OCI-LY1 (cell line): ENCODE results near the gene PKNOX2.

Source experiments
- H2AFZ ChIP-seq: fragments of 200-600 bp; sonication (generic), shearing (Covaris generic); 2 replicates; pipeline ENCODE4 v1.6.0; 2014; ENCODE audit warnings: antibody characterized with exemption, mild to moderate bottlenecking, low read length
- H3F3A ChIP-seq: fragments of 200-600 bp; sonication (generic), shearing (Covaris generic); 2 replicates; pipeline ENCODE4 v1.6.0; 2014; ENCODE audit warnings: mild to moderate bottlenecking, antibody characterized with exemption, low read length, moderate library complexity; ENCODE audit not compliant: insufficient read depth
- H3K27ac ChIP-seq: fragments of 200-600 bp; sonication (generic); 2 replicates; pipeline ENCODE4 v1.5.1; 2014; ENCODE audit warnings: low read length, mixed run types, mild to moderate bottlenecking, low read depth; ENCODE audit not compliant: poor library complexity, severe bottlenecking
- H3K27me3 ChIP-seq: fragments of 200-600 bp; sonication (generic); 2 replicates; pipeline ENCODE4 v1.6.0; 2014; ENCODE audit warnings: antibody characterized with exemption, mild to moderate bottlenecking, low read length, moderate library complexity; ENCODE audit not compliant: insufficient read depth
- H3K36me3 ChIP-seq: fragments of 200-600 bp; sonication (generic); 2 replicates; pipeline ENCODE4 v1.6.1; 2014; ENCODE audit warnings: mild to moderate bottlenecking, antibody characterized with exemption, low read length, moderate library complexity, mixed read lengths; ENCODE audit not compliant: insufficient read depth
- H3K4me1 ChIP-seq: fragments of 200-600 bp; sonication (generic); 2 replicates; pipeline ENCODE4 v1.5.1; 2014; ENCODE audit warnings: mild to moderate bottlenecking, low read length, moderate library complexity; ENCODE audit not compliant: insufficient read depth, severe bottlenecking
- H3K4me2 ChIP-seq: fragments of 200-600 bp; sonication (generic), shearing (Covaris generic); 2 replicates; pipeline ENCODE4 v1.6.1; 2014; ENCODE audit warnings: low read length
- H3K4me3 ChIP-seq: fragments of 200-600 bp; sonication (generic); 2 replicates; pipeline ENCODE4 v1.5.1; 2014; ENCODE audit warnings: low read length, low read depth, mild to moderate bottlenecking, mixed read lengths; ENCODE audit not compliant: poor library complexity, severe bottlenecking
- H3K79me2 ChIP-seq: fragments of 200-600 bp; shearing (Covaris generic); 2 replicates; pipeline ENCODE4 v1.6.1; 2016; ENCODE audit warnings: mixed run types, low read length, mixed read lengths; ENCODE audit not compliant: insufficient read depth
- H3K9ac ChIP-seq: fragments of 200-600 bp; sonication (generic), shearing (Covaris generic); 2 replicates; pipeline ENCODE4 v1.6.1; 2014; ENCODE audit warnings: mild to moderate bottlenecking, low read length, mixed read lengths
- H3K9me2 ChIP-seq: fragments of 200-600 bp; sonication (generic), shearing (Covaris generic); 2 replicates; pipeline ENCODE4 v1.6.1; 2014; ENCODE audit warnings: low read depth, mild to moderate bottlenecking, low read length, mixed read lengths
- H3K9me3 ChIP-seq: fragments of 200-600 bp; shearing (Covaris generic); 2 replicates; pipeline ENCODE4 v1.6.1; 2014; ENCODE audit warnings: low read length, mixed read lengths
- H4K20me1 ChIP-seq: fragments of 200-600 bp; sonication (generic), shearing (Covaris generic); 2 replicates; pipeline ENCODE4 v1.6.0; 2016; ENCODE audit warnings: mild to moderate bottlenecking, low read length; ENCODE audit not compliant: insufficient read depth
- EZH2 ChIP-seq: fragments of 200-600 bp; sonication (generic), shearing (Covaris generic); IDR thresholded peaks from 2 replicates; pipeline ENCODE4 v1.8.0; 2017; ENCODE audit warnings: borderline replicate concordance, mixed run types, mild to moderate bottlenecking, antibody characterized with exemption, low read length, moderate library complexity, mixed read lengths
- TF ChIP-seq, protein P1 (sequence below): fragments of 200-600 bp; sonication (generic), shearing (Covaris generic); IDR thresholded peaks from 2 replicates; pipeline ENCODE4 v1.5.1; 2017; ENCODE audit warnings: mild to moderate bottlenecking, antibody characterized with exemption, low read length, moderate library complexity, mixed read lengths

PKNOX2 gene

DNA sequence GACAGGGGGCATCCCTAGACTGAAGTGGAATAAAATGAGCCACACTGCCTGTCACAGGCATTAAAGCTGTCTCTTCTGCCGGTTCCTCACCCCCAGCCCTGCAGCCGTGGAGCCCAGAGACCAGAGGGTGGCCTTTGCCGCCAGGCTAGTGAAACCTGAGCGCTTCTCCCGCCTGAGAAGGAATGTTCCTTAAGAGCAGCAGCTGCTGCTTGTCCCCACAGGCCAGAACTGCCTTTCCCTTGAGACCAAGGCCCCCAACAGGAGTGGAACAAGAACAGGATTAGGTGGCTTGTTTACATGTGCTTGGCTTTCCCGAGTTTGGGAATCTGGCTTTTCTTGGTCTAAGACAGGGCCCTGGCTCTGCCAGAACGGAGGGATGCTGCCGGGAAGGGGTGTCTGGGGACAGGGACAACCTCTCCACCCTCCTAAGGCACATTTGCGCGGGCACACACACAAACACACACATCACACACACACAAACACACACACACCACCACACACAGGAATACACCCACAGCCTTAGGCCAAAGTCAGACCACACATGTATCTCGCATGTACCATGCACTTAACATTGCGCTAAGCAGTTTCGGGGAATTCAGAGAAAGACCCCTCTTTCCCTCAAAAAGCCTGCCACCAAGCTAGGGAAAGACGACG is 239.7 kb downstream of the PKNOX2 start:
- H2AFZ ChIP-seq = no peak overlapping the region
- H3K9ac ChIP-seq = no peak overlapping the region
- H3K27me3 ChIP-seq = no peaks in the 10 kb centered on the region

DNA sequence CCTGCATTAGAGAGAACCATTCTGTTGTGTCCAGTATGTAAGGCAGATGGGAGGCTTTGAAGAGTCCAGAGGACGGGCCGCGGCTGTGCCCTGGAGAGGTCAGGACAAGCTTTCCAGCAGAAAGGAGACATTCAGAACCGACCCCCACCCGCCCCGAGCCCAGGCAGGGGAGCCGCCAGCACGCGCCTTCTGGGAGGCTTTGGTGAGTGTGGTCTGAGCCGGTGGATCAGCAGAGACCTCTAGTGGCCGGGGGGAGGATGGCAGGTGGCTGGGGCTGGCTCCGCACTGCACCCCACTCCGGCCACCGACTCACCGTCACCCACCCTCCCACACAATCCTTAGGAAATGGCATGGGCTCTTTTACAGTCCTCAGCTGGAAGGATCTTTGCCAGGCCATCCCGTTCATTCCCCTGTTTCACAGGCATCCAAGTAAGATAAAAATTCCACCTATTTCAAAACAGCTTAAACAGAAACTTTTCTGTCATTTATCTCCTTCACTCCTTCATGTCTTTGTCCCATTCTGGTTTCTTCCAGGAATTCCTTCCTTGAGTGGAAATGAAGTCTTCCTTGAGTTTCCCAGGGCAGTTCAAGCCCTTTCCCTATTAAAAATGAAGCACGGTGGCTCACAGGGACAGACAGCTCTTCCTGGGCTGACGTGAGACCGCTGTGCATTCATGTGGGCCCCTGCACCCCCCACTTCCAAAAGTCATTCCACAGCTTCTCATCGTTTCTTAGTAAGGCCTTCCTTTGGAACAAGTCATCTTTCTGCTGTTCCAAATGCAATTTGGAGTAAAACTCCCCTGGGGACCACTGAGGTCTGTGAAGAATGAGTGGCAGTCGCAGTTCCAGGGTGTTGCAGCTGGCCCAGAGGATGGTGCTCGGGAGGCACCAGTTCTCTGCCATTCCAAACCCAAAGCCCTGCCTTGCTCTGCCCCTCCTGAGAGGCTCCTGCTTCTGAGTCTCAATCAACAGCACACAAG is 240.6 kb downstream of the PKNOX2 start:
- no peak overlapping the region for H3K27ac ChIP-seq
- no peaks in the 10 kb centered on the region for H4K20me1 ChIP-seq
- H3K79me2 ChIP-seq = no peaks in the 10 kb centered on the region
- no peaks in the 10 kb centered on the region for H3F3A ChIP-seq
- H3K36me3 ChIP-seq = no peaks in the 10 kb centered on the region
- no peaks in the 10 kb centered on the region for H3K9me2 ChIP-seq
- H3K4me2 ChIP-seq = no peak overlapping the region
- no peak overlapping the region for H2AFZ ChIP-seq
- no peaks in the 10 kb centered on the region for H3K27me3 ChIP-seq
- H3K4me3 ChIP-seq = no peak overlapping the region
- H3K4me1 ChIP-seq = no peaks in the 10 kb centered on the region
- no peaks in the 10 kb centered on the region for H3K9me3 ChIP-seq
- H3K9ac ChIP-seq = no peak overlapping the region
- TF ChIP-seq EZH2 = no peak
- TF ChIP-seq, protein P1, sequence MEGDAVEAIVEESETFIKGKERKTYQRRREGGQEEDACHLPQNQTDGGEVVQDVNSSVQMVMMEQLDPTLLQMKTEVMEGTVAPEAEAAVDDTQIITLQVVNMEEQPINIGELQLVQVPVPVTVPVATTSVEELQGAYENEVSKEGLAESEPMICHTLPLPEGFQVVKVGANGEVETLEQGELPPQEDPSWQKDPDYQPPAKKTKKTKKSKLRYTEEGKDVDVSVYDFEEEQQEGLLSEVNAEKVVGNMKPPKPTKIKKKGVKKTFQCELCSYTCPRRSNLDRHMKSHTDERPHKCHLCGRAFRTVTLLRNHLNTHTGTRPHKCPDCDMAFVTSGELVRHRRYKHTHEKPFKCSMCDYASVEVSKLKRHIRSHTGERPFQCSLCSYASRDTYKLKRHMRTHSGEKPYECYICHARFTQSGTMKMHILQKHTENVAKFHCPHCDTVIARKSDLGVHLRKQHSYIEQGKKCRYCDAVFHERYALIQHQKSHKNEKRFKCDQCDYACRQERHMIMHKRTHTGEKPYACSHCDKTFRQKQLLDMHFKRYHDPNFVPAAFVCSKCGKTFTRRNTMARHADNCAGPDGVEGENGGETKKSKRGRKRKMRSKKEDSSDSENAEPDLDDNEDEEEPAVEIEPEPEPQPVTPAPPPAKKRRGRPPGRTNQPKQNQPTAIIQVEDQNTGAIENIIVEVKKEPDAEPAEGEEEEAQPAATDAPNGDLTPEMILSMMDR = peak; percentile 57

More for the DNA sequence above, 239.7 kb downstream of the PKNOX2 start:
- H3K9me3 ChIP-seq = no peaks in the 10 kb centered on the region
- no peaks in the 10 kb centered on the region for H3F3A ChIP-seq
- no peaks in the 10 kb centered on the region for H3K9me2 ChIP-seq
- no peaks in the 10 kb centered on the region for H3K4me1 ChIP-seq
- H3K79me2 ChIP-seq = no peaks in the 10 kb centered on the region
- no peak overlapping the region for H3K4me2 ChIP-seq
- no peak overlapping the region for H3K4me3 ChIP-seq
- H3K27ac ChIP-seq = no peak overlapping the region
- H4K20me1 ChIP-seq = no peaks in the 10 kb centered on the region
- no peaks in the 10 kb centered on the region for H3K36me3 ChIP-seq
- TF ChIP-seq, protein P1 = no peak
- TF ChIP-seq EZH2 = no peak

DNA sequence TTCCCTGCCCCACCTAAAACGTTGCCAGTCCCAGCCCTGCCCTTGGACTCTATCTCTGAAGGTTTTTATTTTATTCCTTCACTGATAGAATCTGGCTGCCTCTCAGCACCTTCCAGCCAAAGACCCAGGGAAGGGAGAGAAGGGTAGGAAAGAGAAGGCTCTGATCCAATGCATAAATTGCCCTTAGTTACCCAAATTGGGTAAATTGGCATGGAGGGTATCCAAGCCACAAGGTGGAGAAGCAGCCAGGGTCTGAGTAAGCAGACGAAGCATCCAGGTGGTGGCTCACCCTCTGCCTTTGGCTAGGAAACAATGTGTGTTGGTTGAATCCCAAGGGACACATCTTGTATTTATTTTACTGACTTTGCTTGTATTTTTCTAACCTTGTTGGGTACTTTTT is 242.5 kb downstream of the PKNOX2 start:
- Histone ChIP-seq H3K4me3 (no peak overlapping the region), H3F3A (no peaks in the 10 kb centered on the region), H3K9ac (no peak overlapping the region), H4K20me1 (no peaks in the 10 kb centered on the region), H3K9me2 (no peaks in the 10 kb centered on the region), H3K9me3 (no peaks in the 10 kb centered on the region), H3K27ac (no peak overlapping the region), H2AFZ (no peak overlapping the region), H3K79me2 (no peaks in the 10 kb centered on the region), H3K4me1 (no peaks in the 10 kb centered on the region), H3K27me3 (no peaks in the 10 kb centered on the region), H3K36me3 (no peaks in the 10 kb centered on the region), H3K4me2 (no peak overlapping the region)
- TF ChIP-seq, protein P1 = no peak
- no peak for TF ChIP-seq EZH2
